GM19239 (cell line): Measurements from ENCODE around the gene HPDL.
"Not testable (repeated sequence)": the region's sequence is repeated elsewhere in the genome, so short reads cannot be mapped to it uniquely, and the experiment has no call there.

Source experiments
- DNase-seq: peaks from one replicate; pipeline ENCODE4 v3.0.0; 2011; ENCODE audit warnings: low spot score; ENCODE audit not compliant: insufficient read length
- FAIRE-seq: peaks from 2 replicates; lab custom pipeline; 2011; peaks lifted over from hg19 to GRCh38; lab: Jason Lieb, UNC

Gene HPDL

GRCh38 chr1:45348609-45348965 lies 21.9 kb downstream of the HPDL start:
- FAIRE-seq, result no peak
- DNase-seq, result no peak

GRCh38 chr1:45348966-45349677 lies 22.4 kb downstream of the HPDL start:
- no peak for FAIRE-seq
- no peak for DNase-seq

- DNase-seq, result no peak
- FAIRE-seq, result no peak
Observed at GRCh38 chr1:45351508-45351907, 24.8 kb downstream of the HPDL start.

- FAIRE-seq, result no peak
Observed at GRCh38 chr1:45353685-45354084, 27.0 kb downstream of the HPDL start.

GRCh38 chr1:45354838-45355237 lies 28.1 kb downstream of the HPDL start:
- no peak for DNase-seq
- FAIRE-seq, result no peak

More at GRCh38 chr1:45353685-45354084, 27.0 kb downstream of the HPDL start:
- DNase-seq, result no peak

GRCh38 chr1:45355683-45356082 lies 29.0 kb downstream of the HPDL start:
- DNase-seq (no peak), FAIRE-seq (no peak)

GRCh38 chr1:45356186-45356585 lies 29.5 kb downstream of the HPDL start:
- DNase-seq (no peak), FAIRE-seq (no peak)

- peak; percentile 85 for FAIRE-seq
- DNase-seq, result no peak
Observed at GRCh38 chr1:45359882-45360513, 33.3 kb downstream of the HPDL start.

- not testable (repeated sequence) for FAIRE-seq, DNase-seq
Observed at GRCh38 chr1:45360981-45361380, 34.3 kb downstream of the HPDL start.

GRCh38 chr1:45364294-45364693 lies 37.6 kb downstream of the HPDL start:
- DNase-seq, result no peak
- no peak for FAIRE-seq

GRCh38 chr1:45365051-45365450 lies 38.4 kb downstream of the HPDL start:
- no peak for DNase-seq
- peak; percentile 82 for FAIRE-seq

GRCh38 chr1:45370575-45370974 lies 43.9 kb downstream of the HPDL start:
- FAIRE-seq, result peak; percentile 85
- no peak for DNase-seq

GRCh38 chr1:45373573-45373972 lies 46.9 kb downstream of the HPDL start:
- peak; percentile 69 for FAIRE-seq
- DNase-seq, result no peak

GRCh38 chr1:45375104-45376090 lies 48.7 kb downstream of the HPDL start:
- peak; percentile 78 for FAIRE-seq
- DNase-seq, result no peak

GRCh38 chr1:45378184-45378583 lies 51.5 kb downstream of the HPDL start:
- FAIRE-seq (no peak), DNase-seq (no peak)
